NCI-H146 treated with DMSO at 0.1 percent for 48 hours (cell line): ENCODE results near the gene TBX3.

Source experiments
- DNase-seq: peaks from one replicate; lab custom pipeline; 2025; ENCODE audit not compliant: unreplicated experiment; lab: John Stamatoyannopoulos, UW

TBX3 gene

GRCh38 chr12:114631242-114631641 lies 52.7 kb downstream of the TBX3 start:
- no peak for DNase-seq

DNA sequence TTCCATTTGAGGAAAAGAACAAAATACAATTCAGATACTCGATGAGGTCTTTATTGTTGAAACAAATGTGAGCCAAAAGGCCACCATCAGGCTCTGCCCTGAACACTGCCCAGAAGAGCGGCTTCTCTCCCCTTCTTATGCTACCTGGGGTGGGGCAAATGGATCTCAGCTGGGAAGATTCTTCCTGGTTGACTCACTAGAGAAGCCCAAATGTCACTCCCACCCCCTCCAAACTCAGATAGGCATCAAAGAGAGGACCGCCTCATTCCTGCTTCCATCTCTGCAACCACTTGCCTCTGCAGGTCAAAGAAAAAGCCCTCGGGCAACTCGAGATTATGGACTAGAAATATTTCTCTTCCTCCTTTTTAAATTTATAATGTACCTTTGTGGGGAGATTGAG lies 55.8 kb downstream of the TBX3 start:
- DNase-seq: no peak

DNA sequence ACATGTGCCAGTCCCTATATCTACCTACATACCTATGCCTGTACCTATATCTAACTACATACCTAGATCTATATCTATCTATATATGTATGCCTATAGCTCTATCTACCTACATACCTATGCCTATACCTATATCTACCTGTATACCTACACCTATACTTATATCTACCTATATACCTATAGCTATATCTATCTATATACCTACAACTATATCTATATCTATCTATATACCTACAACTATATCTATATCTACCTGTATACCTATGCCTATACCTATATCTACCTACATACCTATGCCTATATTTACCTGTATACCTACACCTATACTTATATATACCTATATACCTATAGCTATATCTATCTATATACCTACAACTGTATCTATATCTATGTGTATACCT lies 56.6 kb downstream of the TBX3 start:
- DNase-seq: no peak

- no peak for DNase-seq
These were observed 58.6 kb downstream of the TBX3 start for GRCh38 chr12:114625294-114625851.

DNA sequence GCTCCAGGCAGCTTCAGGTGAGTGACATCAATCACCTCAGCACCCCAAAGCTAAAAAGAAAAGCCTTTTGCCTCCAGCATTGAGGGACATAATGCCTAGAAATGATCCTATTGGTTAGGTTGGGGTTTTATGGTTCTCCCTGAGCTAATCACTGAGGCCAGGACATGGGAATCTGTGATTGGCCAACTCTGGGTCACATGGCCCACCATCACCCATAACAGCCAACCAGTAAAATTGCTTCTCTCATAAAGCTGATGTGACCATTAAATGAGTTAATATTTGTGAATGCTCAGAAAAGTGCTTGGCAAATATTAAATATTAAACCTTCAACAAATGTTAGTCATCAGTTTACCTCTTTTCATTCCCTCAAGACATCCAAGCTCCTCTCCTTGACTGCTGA lies 60.2 kb downstream of the TBX3 start:
- no peak for DNase-seq
